Right cardiac atrium (tissue), 5 donors: ENCODE data around the gene DTNB. TPM values are rescaled to one million over a fixed set of nuclear protein-coding genes. Genes with fewer than 3 reads are reported as not detected.
"Not testable (repeated sequence)": the region's sequence is repeated elsewhere in the genome, so short reads cannot be mapped to it uniquely, and the experiment has no call there.

Experiments used
- ATAC-seq, 2 donors: fragments of 200-7000 bp; cut with Tn5 transposase; one replicate each; pipeline versions ENCODE4 v1.8.0 to v1.9.1; 2020; ENCODE audit warnings: moderate library complexity in 2 of 2, mild to moderate bottlenecking in 1 of 2
- DNase-seq, 3 donors: peaks; one replicate each; pipeline ENCODE4 v3.0.0-alpha.2; 2020
- H3K27ac ChIP-seq: one replicate; pipeline ENCODE4 v1.5.1; 2013; ENCODE audit warnings: mild to moderate bottlenecking, low read length, control low read depth, moderate library complexity
- H3K27me3 ChIP-seq: one replicate; pipeline ENCODE4 v1.6.1; 2013; ENCODE audit not compliant: control insufficient read depth, insufficient read depth
- H3K4me1 ChIP-seq: one replicate; pipeline ENCODE4 v1.6.1; 2013; ENCODE audit warnings: low read length; ENCODE audit not compliant: control insufficient read depth, insufficient read depth
- H3K4me3 ChIP-seq: one replicate; pipeline ENCODE4 v1.5.1; 2013; ENCODE audit warnings: low read length, control low read depth
- H3K9me3 ChIP-seq: one replicate; pipeline ENCODE4 v1.6.1; 2013; ENCODE audit warnings: low read length; ENCODE audit not compliant: control insufficient read depth
- WGBS: extraction: QIAGEN DNeasy Blood & Tissue Kit; methylation state at CpG from one replicate; pipeline ENCODE4 v1.1.7; 2013; 5-methylcytosine and 5-hydroxymethylcytosine counted together
- intact Hi-C, 4 donors: fragments of 100-400 bp; cut with DNase I; formaldehyde crosslinking; loops; one replicate each; pipeline versions ENCODE4 v1.11.0 to v1.14.0; 2022 to 2023
- polyA plus RNA-seq: library from polyadenylated mRNA; stranded (reverse); fragments of 200-250 nt; gene quantifications from one replicate; pipeline ENCODE4 v1.2.3, GENCODE V29; 2013
- total RNA-seq, 4 donors: library from RNA; stranded (reverse); fragmentation: NEBNext Ultra II Directional; extraction: Animal tissue kit (Norgen Biotek cat#: 25700); gene quantifications; one replicate each; pipeline ENCODE4 v1.2.1, GENCODE V29; 2021
- donor health status: healthy with polysubstance abuse.
- donor health status: DM: no; HTN: yes; CAD: no.
- donor health status: DM: no; HTN: no; CAD: no.
- donor health status: DM: no; HTN: yes; CAD: no; lungs with severe emphysema.
- donor health status: DM: yes; HTN: yes; CAD: no.

DTNB gene
- total and polyA plus RNA-seq, 5 donors, result 3.6 to 8.1 (median 6.0) TPM

DNA sequence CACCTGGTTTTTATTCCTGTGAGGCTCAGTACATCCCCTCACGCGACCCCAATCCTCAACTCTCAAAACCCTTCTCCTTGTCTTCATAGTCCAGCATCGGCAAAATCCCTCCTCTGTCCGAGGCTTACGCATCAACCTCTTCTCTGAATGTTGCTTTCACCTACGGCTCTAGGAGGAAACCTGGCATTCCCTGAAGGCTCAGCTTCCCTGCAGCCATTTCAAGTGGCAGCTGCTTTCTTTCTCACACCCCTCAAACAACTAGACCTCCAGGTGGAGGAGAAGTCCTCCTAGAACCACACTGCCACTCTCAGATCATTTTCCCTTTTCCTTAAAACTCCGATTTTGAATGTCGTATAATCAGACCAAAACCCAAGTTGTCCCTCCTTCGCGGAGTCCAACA lies 114.2 kb downstream of the DTNB start:
- 97% methylated on average over 10 of the region's 10 CpGs for WGBS
- H3K27ac ChIP-seq, result no peak overlapping the region
- ATAC-seq (no peak), DNase-seq (no peak)
- no peaks in the 10 kb centered on the region for H3K4me1 ChIP-seq
- no peak overlapping the region for H3K4me3 ChIP-seq
- no peaks in the 10 kb centered on the region for H3K27me3 ChIP-seq
- intact Hi-C loops, result no loop called here
- no peaks in the 10 kb centered on the region for H3K9me3 ChIP-seq

DNA sequence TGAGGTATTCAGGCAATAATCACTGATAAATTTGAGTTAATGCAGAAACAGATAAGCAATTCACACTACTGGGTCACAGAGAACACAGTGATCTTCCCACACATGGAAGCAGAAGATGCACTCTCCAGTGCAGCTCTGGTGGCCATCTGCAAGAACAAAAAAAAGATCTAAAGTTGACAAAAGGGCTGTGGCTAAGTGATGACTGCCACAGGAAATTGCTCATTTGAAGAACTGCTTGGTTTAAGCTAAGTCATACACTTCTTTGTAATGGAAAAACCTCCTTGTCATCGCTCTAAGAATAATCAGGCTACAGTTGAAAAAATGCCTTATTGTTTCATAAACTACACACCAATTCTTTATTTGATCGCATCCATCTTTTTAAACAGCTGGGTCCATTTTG lies 115.1 kb downstream of the DTNB start:
- Histone ChIP-seq H3K27me3 (no peaks in the 10 kb centered on the region), H3K4me3 (no peak overlapping the region), H3K27ac (no peak overlapping the region), H3K4me1 (no peaks in the 10 kb centered on the region), H3K9me3 (no peaks in the 10 kb centered on the region)
- ATAC-seq, result peak in 1 of 2 donors; percentile 70
- WGBS, result 52% methylated on average over 2 of the region's 2 CpGs
- intact Hi-C loops, result no loop called here
- no peak for DNase-seq

GRCh38 chr2:25557179-25558036 lies 116.0 kb downstream of the DTNB start:
- intact Hi-C loops, result no loop called here
- no peaks in the 10 kb centered on the region for H3K9me3 ChIP-seq
- ATAC-seq, result no peak
- H3K27me3 ChIP-seq, result no peaks in the 10 kb centered on the region
- 77% methylated on average over 6 of the region's 6 CpGs for WGBS
- no peak overlapping the region for H3K27ac ChIP-seq
- H3K4me1 ChIP-seq, result no peaks in the 10 kb centered on the region
- no peak overlapping the region for H3K4me3 ChIP-seq
- no peak for DNase-seq

DNA sequence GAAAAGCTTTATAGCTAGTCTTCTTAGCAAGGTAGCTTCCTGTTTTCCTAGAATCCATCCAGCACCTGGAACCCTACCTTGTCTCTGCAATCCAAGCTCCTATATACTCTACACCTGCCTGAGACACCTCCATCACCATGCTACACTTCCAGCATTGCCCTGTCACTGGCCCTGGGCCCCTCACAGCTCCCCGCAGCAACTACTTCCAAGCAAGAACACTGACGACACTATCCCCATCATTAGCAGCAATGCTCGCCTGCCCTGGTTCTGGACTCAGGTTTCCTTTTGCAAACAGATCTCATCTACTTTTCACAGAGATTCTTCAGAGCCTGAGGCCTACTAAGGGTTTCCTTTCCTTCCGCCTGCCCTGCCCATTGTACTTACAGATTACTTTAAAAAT lies 121.1 kb downstream of the DTNB start:
- ATAC-seq (no peak), DNase-seq (no peak)
- Histone ChIP-seq H3K27me3 (no peaks in the 10 kb centered on the region), H3K4me3 (no peak overlapping the region), H3K27ac (no peak overlapping the region), H3K9me3 (no peaks in the 10 kb centered on the region), H3K4me1 (peaks cover 3% of the 10 kb centered on the region)
- 98% methylated on average over 4 of the region's 4 CpGs for WGBS
- intact Hi-C loops, result no loop called here

DNA sequence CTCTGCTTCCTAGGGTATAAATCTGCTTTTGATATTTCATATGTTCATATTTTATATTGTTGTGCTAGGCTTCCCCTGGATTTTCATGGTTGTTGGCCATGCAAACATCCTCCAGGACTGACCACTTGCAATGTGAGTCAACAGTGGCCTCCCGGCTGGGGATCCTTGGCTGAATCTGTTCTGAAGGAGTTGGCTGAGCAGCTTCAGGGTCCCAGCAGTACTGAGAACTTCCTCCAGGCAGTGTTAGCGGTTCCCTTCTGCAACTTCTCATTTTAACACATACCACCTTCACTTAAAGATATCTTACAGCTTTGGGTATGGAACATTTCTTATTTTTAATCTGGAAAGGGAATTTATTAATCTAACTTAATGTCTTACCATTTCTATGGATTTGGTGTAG lies 122.1 kb downstream of the DTNB start:
- intact Hi-C loops, result no loop called here
- no peak overlapping the region for H3K27ac ChIP-seq
- H3K4me3 ChIP-seq, result no peak overlapping the region
- no peaks in the 10 kb centered on the region for H3K27me3 ChIP-seq
- WGBS, result 69% methylated on average over 2 of the region's 2 CpGs
- no peaks in the 10 kb centered on the region for H3K9me3 ChIP-seq
- peaks cover 3% of the 10 kb centered on the region for H3K4me1 ChIP-seq
- no peak for ATAC-seq
- no peak for DNase-seq

GRCh38 chr2:25549571-25549970 lies 123.8 kb downstream of the DTNB start:
- peak in 1 of 3 donors; percentile 43 for DNase-seq
- H3K4me1 ChIP-seq, ATAC-seq, intact Hi-C loops, H3K9me3 ChIP-seq, H3K27me3 ChIP-seq, H3K27ac ChIP-seq, H3K4me3 ChIP-seq: not testable (repeated sequence)
- WGBS, result 77% methylated on average over 2 of the region's 2 CpGs

DNA sequence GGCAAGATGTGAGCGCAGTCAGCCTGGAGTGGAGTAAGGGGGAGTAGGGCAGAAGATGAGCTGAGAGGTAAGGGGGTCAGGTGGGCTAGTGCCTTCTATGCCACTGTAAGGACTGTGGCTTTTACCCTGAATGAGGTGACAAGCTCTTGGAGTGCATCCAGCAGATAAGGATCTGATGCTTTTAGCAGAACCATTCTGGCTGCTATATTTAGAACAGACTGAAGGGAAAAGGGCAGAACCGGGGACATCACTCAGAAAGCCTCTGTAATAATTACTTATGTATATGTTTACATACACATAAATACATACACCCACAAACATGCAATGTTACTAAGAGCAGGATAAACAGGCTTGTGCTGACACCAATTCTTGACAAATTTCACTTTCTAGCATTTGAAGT lies 124.8 kb downstream of the DTNB start:
- H3K27me3 ChIP-seq, result no peaks in the 10 kb centered on the region

DNA sequence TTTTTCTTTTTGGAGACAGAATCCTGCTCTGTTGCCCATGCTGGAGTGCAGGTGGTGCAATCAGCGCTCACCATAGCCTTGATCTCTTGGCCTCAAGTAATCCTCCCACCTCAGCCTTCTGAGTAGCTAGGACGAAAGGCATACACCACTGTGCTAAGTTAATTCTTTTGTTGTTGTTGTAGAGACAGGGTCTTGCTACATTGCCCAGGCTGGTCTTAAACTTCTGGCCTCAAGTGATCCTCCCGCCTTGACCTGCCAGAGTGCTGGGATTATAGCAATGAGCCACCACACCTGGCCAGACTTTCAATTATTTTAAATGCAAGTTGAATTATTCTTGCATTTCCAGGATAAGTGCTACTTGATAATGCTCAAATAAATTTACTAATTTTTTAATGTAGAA lies 126.5 kb downstream of the DTNB start:
- intact Hi-C loops, result no loop called here
- H3K27me3 ChIP-seq, result no peaks in the 10 kb centered on the region
- H3K4me3 ChIP-seq, result no peak overlapping the region
- peaks cover 3% of the 10 kb centered on the region for H3K4me1 ChIP-seq
- 99% methylated on average over 3 of the region's 3 CpGs for WGBS
- no peak for ATAC-seq
- DNase-seq, result no peak
- no peak overlapping the region for H3K27ac ChIP-seq
- no peaks in the 10 kb centered on the region for H3K9me3 ChIP-seq

More for the DNA sequence above, 124.8 kb downstream of the DTNB start:
- ATAC-seq (no peak), DNase-seq (no peak)
- Histone ChIP-seq H3K9me3 (no peaks in the 10 kb centered on the region), H3K4me3 (no peak overlapping the region), H3K27ac (no peak overlapping the region), H3K4me1 (peaks cover 3% of the 10 kb centered on the region)
- intact Hi-C loops, result no loop called here
- WGBS, result 62% methylated on average over 2 of the region's 2 CpGs

DNA sequence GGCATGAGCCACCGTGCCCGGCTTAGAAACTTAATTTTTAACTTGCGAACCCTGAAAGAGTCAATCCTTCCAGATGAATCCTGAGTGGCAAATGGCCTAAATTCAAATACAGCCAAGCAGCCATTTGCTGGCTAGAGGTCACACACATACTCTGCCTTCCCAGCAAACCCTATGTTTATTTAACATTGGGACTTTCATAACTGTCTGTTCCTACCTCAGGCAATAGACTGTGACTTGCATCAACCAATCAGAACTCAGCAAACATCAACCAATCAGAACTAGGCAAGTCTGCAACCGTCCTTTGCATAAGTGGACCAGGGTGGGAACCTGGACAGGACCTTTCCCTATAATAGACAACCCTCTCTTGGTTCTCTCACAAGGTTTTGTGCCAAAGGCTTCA lies 127.5 kb downstream of the DTNB start:
- no peak overlapping the region for H3K4me3 ChIP-seq
- 94% methylated on average over 4 of the region's 4 CpGs for WGBS
- H3K4me1 ChIP-seq, result peaks cover 3% of the 10 kb centered on the region
- no peak for ATAC-seq
- intact Hi-C loops, result no loop called here
- no peaks in the 10 kb centered on the region for H3K9me3 ChIP-seq
- no peak for DNase-seq
- no peaks in the 10 kb centered on the region for H3K27me3 ChIP-seq
- H3K27ac ChIP-seq, result no peak overlapping the region

- no peaks in the 10 kb centered on the region for H3K9me3 ChIP-seq
- no peak for DNase-seq
- peaks cover 3% of the 10 kb centered on the region for H3K4me1 ChIP-seq
- ATAC-seq, result no peak
- intact Hi-C loops, result no loop called here
- H3K27me3 ChIP-seq, result no peaks in the 10 kb centered on the region
- no peak overlapping the region for H3K27ac ChIP-seq
- H3K4me3 ChIP-seq, result no peak overlapping the region
These were observed 128.9 kb downstream of the DTNB start for GRCh38 chr2:25544445-25544844.

GRCh38 chr2:25543939-25544338 lies 129.4 kb downstream of the DTNB start:
- 84% methylated on average over 10 of the region's 10 CpGs for WGBS
- DNase-seq (no peak), ATAC-seq (no peak)
- Histone ChIP-seq H3K4me3 (no peak overlapping the region), H3K27ac (no peak overlapping the region), H3K4me1 (peaks cover 3% of the 10 kb centered on the region), H3K27me3 (no peaks in the 10 kb centered on the region), H3K9me3 (no peaks in the 10 kb centered on the region)
- intact Hi-C loops, result no loop called here

- Histone ChIP-seq H3K27ac (no peak overlapping the region), H3K9me3 (no peaks in the 10 kb centered on the region), H3K27me3 (no peaks in the 10 kb centered on the region), H3K4me1 (no peaks in the 10 kb centered on the region), H3K4me3 (no peak overlapping the region)
- ATAC-seq, result no peak
- intact Hi-C loops, result no loop called here
- 97% methylated on average over 10 of the region's 10 CpGs for WGBS
- DNase-seq, result no peak
These were observed 132.0 kb downstream of the DTNB start for GRCh38 chr2:25541378-25541777.
